Testis (tissue), 2 donors: ENCODE results near the gene ST6GALNAC1.

Experiments used
- POLR2A ChIP-seq: fragments of 450-650 bp; IDR thresholded peaks from one replicate; pipeline ENCODE4 v1.6.1; 2017; ENCODE audit warnings: antibody characterized with exemption, mild to moderate bottlenecking, moderate library complexity
- TF ChIP-seq, protein P1 (sequence below), 3 experiments: fragments of 450-650 bp in 2 of 3; fragments of 200-600 bp in 1 of 3; sonication (generic) in 1 of 3; IDR thresholded peaks; one replicate each; pipeline ENCODE4 v1.5.1; 2016 to 2019; ENCODE audit warnings: antibody characterized with exemption in 3 of 3, mild to moderate bottlenecking in 2 of 3, moderate library complexity in 1 of 3

DNA sequence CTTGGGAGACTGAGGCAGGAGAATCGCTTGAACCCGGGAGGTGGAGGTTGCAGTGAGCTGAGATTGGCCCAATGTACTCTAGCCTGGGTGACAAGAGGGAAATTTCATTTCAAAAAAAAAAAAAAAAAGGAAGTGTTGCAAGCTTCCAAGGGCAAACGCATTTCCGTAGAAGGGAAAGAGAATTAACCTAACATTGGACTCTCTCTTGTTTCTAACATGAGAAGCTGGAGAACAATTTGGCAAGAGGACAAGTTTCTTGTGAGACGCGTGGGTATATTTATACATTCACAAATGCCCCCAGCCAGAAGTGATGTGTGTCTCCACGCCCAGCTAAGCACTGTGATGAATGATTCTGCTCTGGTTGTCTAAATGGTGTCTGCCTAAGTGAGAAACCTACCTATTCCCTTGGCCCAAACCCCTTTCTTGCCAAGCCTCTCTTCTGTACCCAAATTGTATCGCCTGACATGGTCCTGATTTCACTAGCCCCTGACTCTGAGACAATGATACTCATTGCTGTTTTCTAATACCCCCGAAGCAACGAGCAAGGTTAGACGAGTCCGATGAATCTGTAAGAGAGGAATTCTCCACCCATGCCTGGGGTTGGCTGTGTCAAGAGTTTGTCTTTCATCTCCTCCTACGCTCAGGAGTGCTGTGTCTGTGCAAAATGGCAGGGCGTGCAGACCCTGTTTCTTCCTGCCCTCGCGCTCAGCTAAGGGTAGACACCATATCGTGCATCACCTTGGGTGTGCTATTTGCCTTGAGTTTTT lies 43.7 kb downstream of the ST6GALNAC1 start:
- TF ChIP-seq, protein P1, sequence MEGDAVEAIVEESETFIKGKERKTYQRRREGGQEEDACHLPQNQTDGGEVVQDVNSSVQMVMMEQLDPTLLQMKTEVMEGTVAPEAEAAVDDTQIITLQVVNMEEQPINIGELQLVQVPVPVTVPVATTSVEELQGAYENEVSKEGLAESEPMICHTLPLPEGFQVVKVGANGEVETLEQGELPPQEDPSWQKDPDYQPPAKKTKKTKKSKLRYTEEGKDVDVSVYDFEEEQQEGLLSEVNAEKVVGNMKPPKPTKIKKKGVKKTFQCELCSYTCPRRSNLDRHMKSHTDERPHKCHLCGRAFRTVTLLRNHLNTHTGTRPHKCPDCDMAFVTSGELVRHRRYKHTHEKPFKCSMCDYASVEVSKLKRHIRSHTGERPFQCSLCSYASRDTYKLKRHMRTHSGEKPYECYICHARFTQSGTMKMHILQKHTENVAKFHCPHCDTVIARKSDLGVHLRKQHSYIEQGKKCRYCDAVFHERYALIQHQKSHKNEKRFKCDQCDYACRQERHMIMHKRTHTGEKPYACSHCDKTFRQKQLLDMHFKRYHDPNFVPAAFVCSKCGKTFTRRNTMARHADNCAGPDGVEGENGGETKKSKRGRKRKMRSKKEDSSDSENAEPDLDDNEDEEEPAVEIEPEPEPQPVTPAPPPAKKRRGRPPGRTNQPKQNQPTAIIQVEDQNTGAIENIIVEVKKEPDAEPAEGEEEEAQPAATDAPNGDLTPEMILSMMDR (IDR thresholded peaks at IDR 0.05), result no peak
- TF ChIP-seq POLR2A, result no peak
